Measurements from ENCODE around the gene CBL.

DNA sequence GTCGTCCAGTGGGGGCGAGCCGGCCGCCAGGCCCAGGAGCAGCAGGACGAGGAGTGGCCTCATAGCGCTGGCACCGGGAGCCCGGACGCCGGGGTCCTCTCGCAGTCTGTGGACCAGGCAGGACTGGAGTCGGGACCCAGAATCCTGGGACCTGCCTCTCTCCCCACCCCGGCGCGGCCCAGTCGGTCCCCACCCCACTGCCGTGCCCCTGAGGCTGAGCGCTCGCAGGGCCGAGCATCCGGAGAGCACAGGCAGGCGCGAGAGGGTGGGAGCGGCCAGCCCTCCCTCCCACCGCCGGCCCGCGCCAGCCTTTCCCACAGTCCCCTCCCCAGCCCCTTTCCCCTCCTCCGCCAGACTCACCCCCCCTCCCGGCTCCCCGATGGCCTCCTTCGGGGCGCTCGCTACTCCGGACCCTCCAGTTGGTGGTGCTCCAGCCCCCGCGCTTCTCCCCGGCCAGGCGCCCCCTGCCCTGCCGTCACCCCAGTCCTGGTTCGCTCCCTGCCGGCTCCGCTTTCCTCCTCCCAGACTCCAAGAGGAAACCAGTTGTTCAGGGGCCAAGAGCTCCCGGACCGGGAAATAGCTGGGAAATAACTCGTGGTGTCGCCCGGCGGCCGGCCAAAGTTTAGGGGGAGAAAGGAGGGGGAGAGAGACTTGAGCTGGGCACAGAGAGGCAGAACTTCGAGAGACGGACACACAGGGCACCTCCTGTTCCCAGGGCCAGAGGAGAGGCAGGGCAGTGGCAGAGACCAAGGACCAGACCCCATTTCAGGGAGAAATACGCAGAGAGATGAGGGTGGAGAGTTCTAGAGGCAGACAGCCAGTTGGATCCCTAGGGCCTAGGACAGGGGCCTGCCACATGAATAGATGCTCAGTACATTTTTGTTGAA lies 134.4 kb downstream of the CBL start, which contains the start of gene C1QTNF5:
- TF ChIP-seq CTCF (IDR thresholded peaks at IDR 0.05) (no peak), POLR2A (IDR thresholded peaks at IDR 0.05) (no peak)
